Gastroesophageal sphincter (tissue), 4 donors: ENCODE measurements around the gene ORMDL3. TPM values are rescaled to one million over a fixed set of nuclear protein-coding genes. Genes with fewer than 3 reads are reported as not detected.

Experiments used
- ATAC-seq: fragments of 150-250 bp; one replicate; pipeline ENCODE4 v1.9.1; 2016; ENCODE audit warnings: mild to moderate bottlenecking, moderate library complexity
- H3K27ac ChIP-seq, 4 donors: fragments of 200-600 bp; sonication (generic) in 3 of 4; 1 replicate in 3 of 4; 2 replicates in 1 of 4; pipeline ENCODE4 v1.5.1; 2016 to 2019
- H3K27me3 ChIP-seq: fragments of 200-600 bp; sonication (generic); one replicate; pipeline ENCODE4 v1.5.1; 2019
- H3K36me3 ChIP-seq, 2 donors: fragments of 200-600 bp; sonication (generic); one replicate each; pipeline ENCODE4 v1.5.1; 2019; ENCODE audit warnings: control low read depth in 1 of 2
- H3K4me1 ChIP-seq, 3 donors: fragments of 200-600 bp; sonication (generic); 1 replicate in 2 of 3; 2 replicates in 1 of 3; pipeline ENCODE4 v1.5.1; 2016 to 2019; ENCODE audit warnings: control low read depth in 2 of 3
- H3K4me3 ChIP-seq, 2 donors: fragments of 200-600 bp; sonication (generic); one replicate each; pipeline ENCODE4 v1.5.1; 2019; ENCODE audit warnings: mild to moderate bottlenecking in 1 of 2, moderate library complexity in 1 of 2
- H3K9me3 ChIP-seq, 3 donors: fragments of 200-600 bp; sonication (generic); one replicate each; pipeline ENCODE4 v1.5.1; 2017 to 2019; ENCODE audit warnings: control low read depth in 2 of 3
- EP300 ChIP-seq: sonication (generic); formaldehyde crosslinking; IDR thresholded peaks from one replicate; pipeline ENCODE4 v1.6.1; 2017; ENCODE audit warnings: antibody characterized with exemption, mild to moderate bottlenecking
- POLR2A ChIP-seq, 2 donors: fragments of 450-650 bp; IDR thresholded peaks; one replicate each; pipeline ENCODE4 v1.6.1; 2017; ENCODE audit warnings: antibody characterized with exemption in 2 of 2, mild to moderate bottlenecking in 2 of 2, moderate library complexity in 1 of 2
- POLR2AphosphoS5 ChIP-seq: sonication (generic); formaldehyde crosslinking; IDR thresholded peaks from one replicate; pipeline ENCODE4 v1.6.1; 2017; ENCODE audit warnings: antibody characterized with exemption
- WGBS, 2 donors: methylation state at CpG; one replicate each; pipeline ENCODE4 v1.1.5; 2018; ENCODE audit warnings: low coverage in 1 of 2; 5-methylcytosine and 5-hydroxymethylcytosine counted together
- total RNA-seq, 4 donors: library from RNA; depleted of rRNA; stranded (reverse); fragments of >200 nt; gene quantifications; one replicate each; pipeline ENCODE4 v1.1.0, GENCODE V29; 2016
- TF ChIP-seq, protein P1 (sequence below), 4 experiments: fragments of 200-600 bp in 2 of 4; fragments of 450-650 bp in 2 of 4; sonication (generic) in 1 of 4; IDR thresholded peaks; one replicate each; pipeline ENCODE4 v1.5.1; 2017 to 2019; ENCODE audit warnings: antibody characterized with exemption in 4 of 4, mild to moderate bottlenecking in 2 of 4, moderate library complexity in 2 of 4

ORMDL3 gene
- total RNA-seq, 4 donors from 2014 or later, result 41.9 to 51.2 (median 46.9) TPM

DNA sequence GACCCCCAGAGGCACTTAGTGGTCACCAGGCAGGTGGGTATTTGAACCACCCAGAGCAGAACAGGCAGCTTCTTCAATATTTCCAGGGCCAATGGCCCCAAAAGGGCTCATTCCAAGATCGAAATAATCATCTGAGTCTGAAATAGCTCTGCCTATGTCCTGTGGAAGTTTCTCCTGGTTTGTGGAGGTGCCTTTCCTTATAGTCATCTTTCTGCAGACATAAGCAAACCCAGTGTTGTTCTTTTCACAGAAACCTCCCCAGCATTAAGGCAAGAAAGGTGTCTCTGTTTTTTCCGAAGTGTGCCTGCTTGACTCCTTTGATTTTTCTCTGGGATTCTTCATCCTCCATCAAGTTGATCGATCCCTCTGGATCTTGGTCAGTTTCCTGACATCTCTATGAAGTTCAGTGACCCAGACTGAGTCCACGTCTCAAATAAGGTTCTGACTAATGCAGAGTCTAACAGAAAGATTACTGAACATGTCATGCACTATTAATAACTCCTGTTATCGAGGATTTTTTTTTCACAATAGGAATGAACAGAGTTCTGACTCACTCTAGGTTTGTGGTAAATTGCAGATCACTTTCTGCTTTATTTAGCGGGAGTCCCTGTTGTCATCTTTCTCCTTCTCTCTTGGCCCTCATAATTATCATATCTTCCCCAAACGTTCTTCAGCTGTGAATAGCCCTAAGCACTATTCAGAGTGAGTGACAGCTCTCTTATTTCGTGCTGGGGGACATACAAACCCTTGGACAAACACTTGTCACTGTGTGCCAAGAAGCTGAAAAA is 1.7 kb upstream of the ORMDL3 start:
- ATAC-seq, result no peak
- no peaks in the 10 kb centered on the region for H3K9me3 ChIP-seq
- H3K4me3 ChIP-seq, result peak overlapping the region in 1 of 2 donors; percentile 96
- TF ChIP-seq POLR2A (IDR thresholded peaks at IDR 0.05) (no peak), POLR2AphosphoS5 (peak; percentile 61)
- WGBS, 2 donors, result 24 to 42% methylated on average over 8 of the region's 8 CpGs
- peaks cover 0 to 4% of the 10 kb centered on the region in 2 donors for H3K36me3 ChIP-seq
- peak overlapping the region; percentile 88 to 96 (median 92) for H3K27ac ChIP-seq
- peaks cover 4 to 51% (median 24%) of the 10 kb centered on the region in 3 donors for H3K4me1 ChIP-seq
- H3K27me3 ChIP-seq, result no peaks in the 10 kb centered on the region

DNA sequence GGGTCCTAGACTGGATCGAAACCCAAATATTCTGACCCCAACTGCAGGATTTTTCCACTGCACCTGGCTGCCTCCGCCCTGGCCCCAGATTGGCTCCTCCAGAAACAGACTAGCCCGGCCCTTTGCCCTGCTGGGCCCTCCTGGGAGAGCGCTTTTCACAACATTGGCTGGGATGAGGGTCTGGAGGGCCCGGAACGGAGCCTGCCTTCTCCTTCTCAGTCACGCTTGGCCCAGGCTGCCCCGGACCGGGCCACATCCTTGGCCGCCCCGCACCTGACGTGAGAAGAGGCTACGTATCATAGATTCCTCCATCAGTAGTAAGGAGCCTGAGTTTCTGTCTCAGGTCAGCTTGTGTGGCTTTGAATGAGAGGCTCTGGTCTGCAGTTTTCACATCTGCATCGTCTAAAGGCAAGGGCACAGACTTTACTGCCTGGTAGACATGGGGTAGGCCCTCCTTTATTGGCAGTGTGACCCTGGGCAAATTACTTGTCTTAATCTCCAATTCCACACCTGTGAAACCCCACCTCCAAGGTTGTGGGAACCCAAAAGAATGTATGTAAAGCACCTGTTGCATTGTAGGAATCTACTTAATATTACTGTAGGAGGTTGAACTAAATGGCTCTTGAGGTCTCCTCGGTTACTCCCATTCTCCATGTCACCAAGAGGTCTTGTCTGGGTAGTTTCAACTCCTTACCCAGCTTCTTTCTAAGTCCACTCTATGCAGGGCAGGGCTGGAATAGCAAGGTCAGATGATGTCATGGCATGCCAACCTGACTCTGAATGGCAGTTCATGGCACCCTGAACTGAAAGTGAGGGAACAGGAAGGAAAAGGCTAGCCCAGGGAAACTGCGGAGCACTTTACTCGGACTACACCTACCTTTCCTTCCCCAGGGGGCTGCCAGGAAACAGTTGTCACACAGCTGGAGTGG is 792 bp upstream of the ORMDL3 start:
- Histone ChIP-seq H3K4me3 (peak overlapping the region; percentile 60 to 96), H3K4me1 (peaks cover 4 to 56% (median 24%) of the 10 kb centered on the region in 3 donors), H3K27me3 (no peaks in the 10 kb centered on the region), H3K27ac (peak overlapping the region; percentile 88 to 96 (median 92)), H3K36me3 (peaks cover 0 to 12% of the 10 kb centered on the region in 2 donors), H3K9me3 (no peaks in the 10 kb centered on the region)
- WGBS, 2 donors, result 39 to 90% methylated on average over 2 of the region's 17 CpGs
- no peak for TF ChIP-seq POLR2A (IDR thresholded peaks at IDR 0.05)
- TF ChIP-seq, protein P1, sequence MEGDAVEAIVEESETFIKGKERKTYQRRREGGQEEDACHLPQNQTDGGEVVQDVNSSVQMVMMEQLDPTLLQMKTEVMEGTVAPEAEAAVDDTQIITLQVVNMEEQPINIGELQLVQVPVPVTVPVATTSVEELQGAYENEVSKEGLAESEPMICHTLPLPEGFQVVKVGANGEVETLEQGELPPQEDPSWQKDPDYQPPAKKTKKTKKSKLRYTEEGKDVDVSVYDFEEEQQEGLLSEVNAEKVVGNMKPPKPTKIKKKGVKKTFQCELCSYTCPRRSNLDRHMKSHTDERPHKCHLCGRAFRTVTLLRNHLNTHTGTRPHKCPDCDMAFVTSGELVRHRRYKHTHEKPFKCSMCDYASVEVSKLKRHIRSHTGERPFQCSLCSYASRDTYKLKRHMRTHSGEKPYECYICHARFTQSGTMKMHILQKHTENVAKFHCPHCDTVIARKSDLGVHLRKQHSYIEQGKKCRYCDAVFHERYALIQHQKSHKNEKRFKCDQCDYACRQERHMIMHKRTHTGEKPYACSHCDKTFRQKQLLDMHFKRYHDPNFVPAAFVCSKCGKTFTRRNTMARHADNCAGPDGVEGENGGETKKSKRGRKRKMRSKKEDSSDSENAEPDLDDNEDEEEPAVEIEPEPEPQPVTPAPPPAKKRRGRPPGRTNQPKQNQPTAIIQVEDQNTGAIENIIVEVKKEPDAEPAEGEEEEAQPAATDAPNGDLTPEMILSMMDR (IDR thresholded peaks at IDR 0.05), result peak in 1 of 4 experiments; percentile 2
- no peak for TF ChIP-seq EP300
- TF ChIP-seq POLR2AphosphoS5, result no peak
- ATAC-seq, result peak; percentile 65

DNA sequence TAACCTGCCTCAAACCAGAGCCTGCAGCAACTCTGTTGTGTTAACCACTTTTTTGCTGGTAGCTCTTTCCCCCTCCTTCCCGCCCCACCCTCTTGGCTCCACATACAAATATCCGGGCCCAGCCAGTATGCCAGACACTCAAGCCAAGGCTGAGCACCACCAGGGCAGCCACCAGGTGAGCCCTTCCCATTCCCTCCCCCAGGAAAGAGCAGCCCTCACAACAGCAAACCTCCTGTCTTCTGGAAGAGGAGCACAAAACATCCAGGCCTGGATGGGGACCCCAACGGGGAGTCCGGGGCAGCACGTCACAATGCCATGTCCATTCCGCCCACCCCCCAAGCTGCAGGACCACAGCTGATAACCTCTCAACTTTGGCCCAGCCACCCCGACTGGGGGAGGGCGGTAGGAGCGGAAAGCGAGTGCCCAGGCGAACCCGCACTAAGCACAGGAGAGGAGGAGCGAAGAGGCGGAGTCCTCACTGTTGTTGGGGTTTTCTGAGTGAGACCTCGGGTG is 757 bp downstream of the ORMDL3 start:
- Histone ChIP-seq H3K27me3 (no peaks in the 10 kb centered on the region), H3K4me3 (peak overlapping the region; percentile 60 to 96), H3K36me3 (peaks cover 0 to 28% of the 10 kb centered on the region in 2 donors), H3K4me1 (peaks cover 4 to 56% (median 24%) of the 10 kb centered on the region in 3 donors), H3K9me3 (no peaks in the 10 kb centered on the region), H3K27ac (peak overlapping the region in 3 of 4 donors; percentile 88 to 96 (median 90))
- ATAC-seq, result peak; percentile 2
- no peak for TF ChIP-seq POLR2A (IDR thresholded peaks at IDR 0.05)
- no peak for TF ChIP-seq POLR2AphosphoS5
- TF ChIP-seq, protein P1 (IDR thresholded peaks at IDR 0.05), result no peak
- no peak for TF ChIP-seq EP300
- WGBS, 2 donors, result 23% methylated on average over 2 of the region's 15 CpGs; no CpG with 5 or more reads in 1 of the 2 donors

DNA sequence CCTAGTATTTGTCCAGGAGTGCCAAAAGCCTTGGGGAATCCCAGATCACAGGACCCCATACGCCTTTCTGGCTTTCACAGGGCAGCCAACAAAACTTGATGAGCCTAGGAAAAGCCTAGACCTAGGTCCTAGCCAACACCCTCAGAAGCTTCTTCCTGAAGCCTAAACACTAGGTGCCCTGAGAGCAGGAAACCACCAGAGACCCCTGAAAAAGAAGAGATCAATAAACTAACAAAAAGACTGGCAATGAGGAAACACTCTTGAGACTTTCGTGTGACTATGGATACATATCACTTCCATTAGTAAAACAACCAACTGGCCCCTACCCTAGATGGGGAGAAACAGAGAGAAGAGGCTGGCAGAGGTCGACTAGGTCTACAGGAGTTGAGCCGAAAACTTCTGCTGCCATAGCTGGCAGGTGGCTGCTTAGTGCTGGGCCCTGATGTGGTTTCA is 1.2 kb downstream of the ORMDL3 start:
- H3K4me3 ChIP-seq, result peak overlapping the region in 1 of 2 donors; percentile 96
- peaks cover 0 to 33% of the 10 kb centered on the region in 2 donors for H3K36me3 ChIP-seq
- no peaks in the 10 kb centered on the region for H3K27me3 ChIP-seq
- 19 to 21% methylated on average over 3 of the region's 4 CpGs for WGBS, 2 donors
- TF ChIP-seq, protein P1 (IDR thresholded peaks at IDR 0.05), result no peak
- TF ChIP-seq POLR2AphosphoS5 (no peak), POLR2A (IDR thresholded peaks at IDR 0.05) (no peak), EP300 (no peak)
- H3K4me1 ChIP-seq, result peaks cover 4 to 56% (median 24%) of the 10 kb centered on the region in 3 donors
- H3K9me3 ChIP-seq, result no peaks in the 10 kb centered on the region
- ATAC-seq, result no peak
- H3K27ac ChIP-seq, result peak overlapping the region in 2 of 4 donors; percentile 88 to 90
